ENCODE results near the gene ITGB6.

GRCh38 chr2:160222546-160223283, 22.6 kb upstream of the ITGB6 start:
- no peak for TF ChIP-seq EGR1 (IDR thresholded peaks at IDR 0.05)
- TF ChIP-seq RAD21 (IDR thresholded peaks at IDR 0.05; ENCODE audit: low read depth): no peak
- TF ChIP-seq YY1 (IDR thresholded peaks at IDR 0.05; ENCODE audit: low read depth): no peak
- no peak for TF ChIP-seq TEAD4 (IDR thresholded peaks at IDR 0.05)
- TF ChIP-seq, protein P1, sequence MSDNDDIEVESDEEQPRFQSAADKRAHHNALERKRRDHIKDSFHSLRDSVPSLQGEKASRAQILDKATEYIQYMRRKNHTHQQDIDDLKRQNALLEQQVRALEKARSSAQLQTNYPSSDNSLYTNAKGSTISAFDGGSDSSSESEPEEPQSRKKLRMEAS (IDR thresholded peaks at IDR 0.05): no peak
- TF ChIP-seq USF1 (IDR thresholded peaks at IDR 0.05): no peak
- no peak for TF ChIP-seq ZBTB7A (IDR thresholded peaks at IDR 0.05; ENCODE audit: low read depth)
- TF ChIP-seq REST (IDR thresholded peaks at IDR 0.05; ENCODE audit: low read depth): no peak
- TF ChIP-seq CREB1 (IDR thresholded peaks at IDR 0.05; ENCODE audit: low read depth): no peak
